GM12878 (cell line): Measurements from ENCODE around the gene EPHA2. TPM values are rescaled to one million over a fixed set of nuclear protein-coding genes. Genes with fewer than 3 reads are reported as not detected.

Source experiments
- BACH1 ChIP-seq: fragments of 450-650 bp; IDR thresholded peaks from 2 replicates; pipeline ENCODE4 v1.6.1; 2017; ENCODE audit warnings: mild to moderate bottlenecking, borderline replicate concordance
- CHD2 ChIP-seq: IDR thresholded peaks from 2 replicates; pipeline ENCODE4 v1.6.1; 2011; ENCODE audit warnings: low read depth, low read length, improper control_type of control experiment, borderline replicate concordance
- CHD4 ChIP-seq: fragments of 200-600 bp; sonication (generic); IDR thresholded peaks from 2 replicates; pipeline ENCODE4 v1.6.1; 2016; ENCODE audit warnings: mild to moderate bottlenecking
- GATAD2B ChIP-seq: fragments of 450-650 bp; conservative IDR thresholded peaks from 2 replicates; pipeline ENCODE4 v1.6.1; 2017; ENCODE audit warnings: low read depth, mild to moderate bottlenecking, moderate library complexity
- MTA2 ChIP-seq: fragments of 450-650 bp; IDR thresholded peaks from 2 replicates; pipeline ENCODE4 v1.6.1; 2016; ENCODE audit warnings: low read depth, mild to moderate bottlenecking, moderate library complexity
- MTA3 ChIP-seq: IDR thresholded peaks from 2 replicates; pipeline ENCODE4 v1.6.1; 2012; ENCODE audit warnings: low read length, inconsistent platforms, borderline replicate concordance
- MXI1 ChIP-seq: fragments of 150-350 bp; IDR thresholded peaks from 2 replicates; pipeline ENCODE4 v1.6.1; 2011; ENCODE audit warnings: low read depth, mild to moderate bottlenecking, inconsistent platforms, low read length, improper control_type of control experiment
- NBN ChIP-seq: fragments of 450-650 bp; IDR thresholded peaks from 2 replicates; pipeline ENCODE4 v1.6.1; 2016
- PAX5 ChIP-seq: IDR thresholded peaks from 2 replicates; pipeline ENCODE4 v1.6.1; 2011; ENCODE audit warnings: low read depth, low read length, borderline replicate concordance
- TCF12 ChIP-seq: IDR thresholded peaks from 2 replicates; pipeline ENCODE4 v1.6.1; 2011; ENCODE audit warnings: low read depth, mild to moderate bottlenecking, low read length
- ZBTB40 ChIP-seq: fragments of 450-650 bp; IDR thresholded peaks from 2 replicates; pipeline ENCODE4 v1.6.1; 2016; ENCODE audit warnings: mild to moderate bottlenecking, moderate library complexity, borderline replicate concordance
- ZNF217 ChIP-seq: fragments of 450-650 bp; IDR thresholded peaks from 2 replicates; pipeline ENCODE4 v1.6.1; 2017; ENCODE audit warnings: antibody characterized with exemption, mild to moderate bottlenecking
- ZNF592 ChIP-seq: fragments of 450-650 bp; IDR thresholded peaks from 2 replicates; pipeline ENCODE4 v1.6.1; 2017; ENCODE audit warnings: mild to moderate bottlenecking, moderate library complexity
- polyA plus RNA-seq, 11 experiments: library from polyadenylated mRNA; depleted of rRNA in 4 of 11; unstranded in 6 of 11; stranded (reverse) in 5 of 11; fragments of >200 nt; fragmentation: Nextera tagmentation in 4 of 11; fragmentation: Illumina TruSeq in 1 of 11; extraction: Ambion mirVana in 4 of 11; extraction: Trizol in 1 of 11; gene quantifications; 1 replicate in 1 of 11; 2 replicates in 10 of 11; pipeline versions ENCODE4 v1.2.1 to v1.2.3, GENCODE V29; 2011 to 2016; ENCODE audit warnings: inconsistent platforms in 2 of 11, missing spikeins in 2 of 11, low read depth in 1 of 11
- total RNA-seq, 4 experiments: library from RNA; depleted of rRNA in 3 of 4; stranded (reverse); fragments of >200 nt in 3 of 4; fragmentation: Illumina TruSeq in 1 of 4; extraction: Trizol in 1 of 4; gene quantifications; 2 replicates each; pipeline versions ENCODE4 v1.2.1 to v1.2.3, GENCODE V29; 2013 to 2021

The EPHA2 gene
- total and polyA plus RNA-seq, 10 of the 15 experiments (the other 5 are each of a cell fraction or from before 2014, with no cell fraction given), result 0.04 to 0.51 (median 0.23) TPM; not detected in 2

DNA sequence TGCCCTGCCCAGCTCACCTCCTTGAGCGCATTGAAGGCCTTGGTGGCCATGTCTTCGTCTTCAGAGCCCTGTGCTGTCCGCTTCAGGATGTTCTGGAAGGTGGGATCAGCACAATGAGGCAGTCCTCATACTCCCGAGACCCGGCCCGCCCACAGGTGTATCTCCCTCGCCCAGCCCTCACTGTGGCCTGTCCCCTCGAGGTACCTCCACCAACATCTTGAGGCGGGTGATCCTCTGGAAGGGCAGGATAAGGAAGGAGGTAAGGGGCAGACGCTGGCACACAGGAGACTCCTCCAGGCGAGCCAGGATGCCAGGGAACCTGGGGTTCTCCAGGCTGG, 49.4 kb upstream of the EPHA2 start (continued):
- no peak for TF ChIP-seq ZNF592
- no peak for TF ChIP-seq NBN
- no peak for TF ChIP-seq PAX5
- TF ChIP-seq MXI1, result no peak
- TF ChIP-seq GATAD2B, result no peak
- no peak for TF ChIP-seq CHD2
- TF ChIP-seq MTA3, result no peak
- TF ChIP-seq ZNF217, result no peak
- TF ChIP-seq MTA2, result no peak
- TF ChIP-seq ZBTB40, result no peak
- TF ChIP-seq CHD4, result no peak
- TF ChIP-seq TCF12, result no peak
- no peak for TF ChIP-seq BACH1
- TF ChIP-seq, all 136 proteins: peak for 0
